GM21381 (cell line): ENCODE data around the gene NELFA.
"Not testable (repeated sequence)": the region's sequence is repeated elsewhere in the genome, so short reads cannot be mapped to it uniquely, and the experiment has no call there.

Experiments used
- ATAC-seq: cut with Tn5 transposase; IDR thresholded peaks from one replicate; pipeline ENCODE4 v1.9.1; 2021; ENCODE audit warnings: mild to moderate bottlenecking, moderate library complexity; ENCODE audit not compliant: unreplicated experiment

NELFA gene

DNA sequence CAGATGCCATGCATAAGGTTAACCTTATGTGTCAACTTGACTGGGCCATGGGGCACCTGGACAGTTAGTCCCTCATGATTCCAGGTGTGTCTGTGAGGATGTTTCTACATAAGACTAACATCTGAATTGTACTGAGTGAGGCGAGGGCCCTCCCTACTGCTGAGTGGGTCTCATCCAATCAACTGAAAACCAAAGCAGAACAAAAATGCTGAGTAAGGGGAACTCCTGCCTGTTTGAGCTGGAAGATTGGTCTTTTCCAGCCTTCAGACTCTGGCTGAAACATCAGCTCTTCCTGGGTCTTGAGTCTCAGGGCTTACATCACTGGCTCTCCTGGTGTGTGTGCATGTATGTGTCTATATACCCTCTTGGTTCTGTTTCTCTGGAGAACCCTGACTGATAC, 13.8 kb downstream of the NELFA start:
- ATAC-seq: no peak

GRCh38 chr4:1993718-1994516, 14.9 kb downstream of the NELFA start:
- not testable (repeated sequence) for ATAC-seq

DNA sequence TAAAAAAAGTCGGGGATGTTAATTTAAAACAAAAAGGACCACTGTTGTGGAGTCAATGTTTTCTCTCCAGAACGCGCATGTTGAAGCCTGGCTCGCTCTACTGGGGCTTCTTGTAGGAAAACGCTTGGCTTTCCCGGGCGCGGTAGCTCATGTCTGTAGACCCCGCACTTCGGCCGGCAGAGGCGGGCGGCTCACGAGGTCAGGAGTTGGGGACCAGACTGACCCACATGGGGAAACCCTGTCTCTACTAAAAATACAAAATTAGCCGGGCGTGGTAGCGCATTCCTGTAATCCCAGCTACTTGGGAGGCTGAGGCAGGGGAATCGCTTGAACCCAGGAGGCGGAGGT, 15.6 kb downstream of the NELFA start:
- no peak for ATAC-seq

DNA sequence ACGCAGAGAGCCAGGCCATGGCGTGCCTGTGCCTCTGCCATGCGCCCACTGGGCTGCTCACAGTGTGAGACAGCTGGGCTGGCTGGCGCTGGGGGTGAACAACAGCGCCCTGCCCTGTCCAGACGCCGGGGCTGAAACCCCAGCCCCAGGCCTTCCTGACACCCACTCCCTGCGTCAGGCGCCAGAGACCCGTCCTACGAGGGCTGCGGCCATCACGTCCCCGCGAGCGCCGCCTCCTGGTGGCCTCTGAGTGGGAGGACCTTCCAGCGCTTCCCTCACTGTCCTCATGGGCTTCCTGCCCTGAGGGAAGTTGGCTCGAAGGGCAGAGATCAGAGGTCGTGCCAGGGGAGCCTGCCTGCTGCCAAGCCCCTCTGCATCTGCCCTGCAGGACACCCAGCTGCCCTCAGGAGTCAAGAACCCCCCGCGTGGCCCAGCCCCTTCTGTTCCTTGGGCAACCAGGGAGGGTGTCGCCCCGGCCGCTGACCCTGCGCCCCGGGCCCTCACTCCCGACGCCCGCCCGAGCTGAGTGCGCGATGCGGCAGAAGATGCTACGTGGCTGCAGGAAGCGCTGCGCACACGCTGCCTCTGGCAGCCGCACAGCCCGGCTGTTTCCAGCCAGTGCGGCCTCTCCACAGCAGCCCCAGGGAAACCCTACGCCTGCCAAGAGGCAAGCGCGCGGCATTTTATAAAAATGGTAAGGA, 16.2 kb downstream of the NELFA start:
- no peak for ATAC-seq

GRCh38 chr4:1991596-1992434, 17.0 kb downstream of the NELFA start:
- ATAC-seq: no peak

DNA sequence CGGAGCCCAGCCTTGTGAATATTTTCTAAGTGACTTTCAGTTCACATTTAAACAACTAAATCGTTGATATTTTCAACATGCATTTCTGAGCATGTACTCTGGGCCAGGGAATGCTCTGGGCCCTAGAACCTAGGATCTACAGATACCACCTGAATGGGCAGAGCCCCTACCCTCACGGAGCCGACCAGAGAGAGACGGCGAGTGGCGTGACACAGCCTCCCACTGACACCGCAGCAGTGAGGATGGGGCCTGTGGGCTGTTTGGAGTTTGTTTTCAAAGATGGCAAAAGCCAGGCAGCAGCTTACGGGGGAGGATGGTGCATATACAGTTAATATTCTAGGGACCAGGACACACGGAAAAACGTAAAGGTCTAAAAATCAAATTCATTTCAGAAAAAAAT, 17.7 kb downstream of the NELFA start:
- no peak for ATAC-seq

DNA sequence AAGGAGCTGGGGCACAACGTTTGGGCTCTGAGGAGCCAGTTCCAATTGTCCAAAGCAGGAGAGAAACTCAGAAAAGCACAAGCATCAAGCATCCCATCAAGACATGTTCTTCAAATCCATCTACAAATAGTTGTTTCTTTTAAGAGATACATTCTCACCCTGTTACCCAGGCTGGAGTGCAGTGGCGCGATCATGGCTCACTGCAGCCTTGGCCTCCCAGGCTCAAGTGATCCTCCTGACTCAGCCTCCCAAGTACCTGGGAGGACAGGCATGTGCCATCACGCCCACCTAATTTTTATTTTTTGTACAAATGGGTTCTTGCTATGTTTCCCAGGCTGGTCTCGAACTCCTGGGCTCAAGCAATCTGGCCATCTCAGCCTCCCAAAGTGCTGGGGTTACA, 18.1 kb downstream of the NELFA start:
- ATAC-seq: no peak

- no peak for ATAC-seq
These were observed 18.5 kb downstream of the NELFA start for GRCh38 chr4:1990348-1990645.

GRCh38 chr4:1989533-1990347, 19.0 kb downstream of the NELFA start:
- ATAC-seq: no peak

GRCh38 chr4:1988327-1988724, 20.4 kb downstream of the NELFA start:
- ATAC-seq: no peak

DNA sequence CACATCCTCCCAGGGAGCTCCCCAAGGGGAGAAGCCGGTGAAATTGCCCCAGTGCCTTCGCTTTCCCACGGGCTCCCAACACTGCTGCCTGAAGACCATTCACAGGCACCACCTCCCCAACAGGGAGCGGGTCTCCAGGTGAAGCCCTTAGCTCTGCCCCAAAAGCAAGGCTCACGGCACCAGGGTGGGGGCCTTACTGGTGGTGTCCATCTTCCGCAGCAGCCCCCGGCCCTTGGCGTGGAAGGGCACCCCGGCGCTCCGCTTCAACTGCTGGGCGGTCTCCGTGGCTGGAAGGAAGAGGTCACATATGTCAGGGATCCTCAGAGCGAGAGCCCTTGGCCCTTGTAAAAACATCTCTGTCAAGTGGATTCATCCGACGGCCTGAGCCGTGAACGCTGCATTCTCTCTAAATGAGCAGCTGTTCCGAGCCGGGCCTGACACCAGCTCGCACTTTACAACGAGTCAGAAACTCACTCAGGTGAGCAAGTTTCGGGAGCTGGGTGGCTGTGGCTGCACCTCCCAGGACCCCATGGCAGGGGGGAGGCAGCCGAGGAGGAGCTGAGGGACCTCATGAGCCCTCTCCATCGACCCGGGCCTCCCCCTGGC, 20.9 kb downstream of the NELFA start:
- ATAC-seq: no peak

DNA sequence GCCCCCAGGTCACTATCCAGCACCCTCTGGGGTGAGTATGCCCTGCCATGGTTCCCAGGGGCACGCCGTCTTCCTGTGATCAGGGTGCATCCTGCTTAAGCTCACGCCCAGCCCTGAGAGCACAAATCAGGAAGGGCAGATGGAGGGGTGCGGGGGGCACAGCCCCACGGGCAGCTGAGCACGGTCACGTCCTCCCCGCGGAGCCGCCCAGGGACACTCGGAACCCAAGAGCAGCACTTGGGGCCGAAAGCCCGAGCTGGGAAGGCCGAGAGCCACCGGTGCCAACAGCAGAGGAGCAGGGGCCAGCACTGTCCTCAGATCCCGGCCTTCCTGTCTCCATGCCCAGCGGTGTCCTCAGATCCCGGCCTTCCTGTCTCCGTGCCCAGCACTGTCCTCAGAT, 21.5 kb downstream of the NELFA start:
- no peak for ATAC-seq

DNA sequence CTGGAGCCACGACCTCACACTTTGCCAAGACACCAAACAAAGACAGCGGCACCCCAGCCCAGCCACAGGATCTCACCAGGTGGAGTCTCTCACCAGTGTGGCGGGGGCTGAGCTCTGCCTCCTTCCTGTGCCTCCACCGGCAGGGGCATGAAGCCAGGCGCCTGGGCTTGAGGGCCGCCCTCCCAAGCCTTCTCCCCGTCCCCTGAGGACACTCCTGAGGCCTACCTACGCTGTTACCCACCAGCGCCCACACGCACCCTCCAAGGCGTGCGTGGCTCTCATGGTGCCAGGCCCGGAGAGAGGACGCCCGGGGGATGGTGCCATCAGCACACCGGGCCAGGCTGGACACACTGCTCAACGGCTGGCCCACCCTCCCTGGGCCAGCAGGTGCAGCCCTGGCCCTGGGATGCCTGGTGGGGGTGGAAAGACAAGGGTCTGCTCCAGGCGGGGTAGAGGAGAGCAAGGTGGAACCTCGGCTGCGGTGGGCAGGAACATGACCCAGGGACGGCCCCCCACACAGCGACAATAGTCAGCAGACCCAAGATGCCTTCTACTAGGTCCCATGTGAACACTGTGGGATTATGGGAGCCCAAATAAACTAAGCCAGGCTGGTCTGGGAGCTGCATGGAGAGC, 22.1 kb downstream of the NELFA start:
- ATAC-seq: no peak

DNA sequence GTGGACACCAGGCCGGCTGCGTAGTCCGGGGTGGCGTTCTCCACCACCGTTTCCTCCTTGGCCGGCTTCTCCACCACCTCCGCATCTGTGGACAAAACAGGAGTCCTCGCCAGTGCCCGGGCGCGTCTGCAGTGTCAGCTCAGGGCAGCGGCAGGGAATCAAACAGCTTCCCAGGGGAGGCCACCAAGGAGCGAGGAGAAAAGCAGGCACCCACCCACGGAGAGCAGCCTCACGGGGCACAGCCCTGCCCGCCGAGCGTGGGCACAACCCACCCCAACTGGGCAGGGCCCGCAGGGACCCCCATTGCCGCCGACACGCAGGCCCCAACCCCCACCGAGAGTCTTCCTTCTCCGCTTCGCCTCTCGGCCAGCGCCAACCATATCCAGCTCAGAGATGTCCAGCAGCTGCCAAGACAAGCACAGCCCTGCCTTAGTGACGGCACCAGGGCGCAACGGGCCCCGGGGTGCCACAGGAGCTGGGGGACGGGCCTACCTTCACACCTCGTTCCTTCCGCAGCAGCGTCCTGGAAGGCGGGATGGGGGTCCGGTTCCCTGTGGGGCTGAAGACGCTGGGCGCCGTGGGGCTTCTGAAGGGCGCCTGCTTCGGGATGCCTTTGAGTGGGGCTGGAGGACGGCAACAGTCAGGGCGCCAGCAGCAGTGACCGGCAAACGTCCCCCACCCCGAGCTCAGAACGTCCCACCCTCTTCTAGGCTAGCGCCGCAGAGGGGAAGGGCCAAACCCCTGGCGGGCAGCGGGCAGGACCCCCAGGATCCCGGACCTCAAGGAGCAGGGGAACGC, 22.8 kb downstream of the NELFA start:
- ATAC-seq: no peak

- ATAC-seq: no peak
These were observed 23.5 kb downstream of the NELFA start for GRCh38 chr4:1985294-1985693.

DNA sequence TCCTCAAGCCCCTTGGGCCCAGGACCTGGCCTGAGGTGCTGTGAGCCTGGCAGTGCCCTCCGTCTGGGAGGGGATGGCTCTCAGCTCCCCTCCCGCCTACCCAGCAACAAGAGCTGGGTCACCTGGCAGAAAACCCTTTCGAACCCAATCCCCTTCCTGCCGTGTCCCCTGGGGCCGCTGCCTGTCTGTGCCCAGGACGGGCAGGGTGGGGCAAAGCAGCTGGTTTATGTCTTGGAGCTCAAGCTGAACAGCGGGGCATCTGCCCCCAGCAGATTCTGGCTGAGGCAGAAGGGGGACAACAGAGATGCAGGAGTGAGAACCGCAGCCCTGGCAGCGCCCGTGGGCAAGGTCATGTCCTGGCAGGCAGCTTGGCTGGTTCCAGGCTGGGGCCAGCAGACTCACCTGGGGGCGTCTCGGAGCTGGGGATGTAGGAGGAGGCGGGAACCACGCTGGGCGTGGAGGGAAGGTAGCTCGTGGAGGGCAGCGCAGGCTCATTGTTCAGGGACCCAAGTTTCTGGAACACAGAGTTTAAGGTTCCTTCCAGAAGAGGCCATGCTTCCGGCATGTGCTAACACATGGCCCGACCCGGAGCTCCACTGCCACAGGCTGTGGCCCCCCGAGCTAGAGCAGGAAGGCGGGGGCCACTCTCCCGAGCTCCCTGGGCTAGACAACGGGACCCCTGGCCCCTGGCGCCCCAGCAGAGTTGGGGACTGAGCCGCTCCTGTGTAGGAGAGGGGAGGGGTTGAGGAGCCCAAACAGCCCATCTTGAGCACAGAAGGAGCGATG, 24.2 kb downstream of the NELFA start:
- no peak for ATAC-seq

GRCh38 chr4:1983846-1984405, 24.8 kb downstream of the NELFA start:
- ATAC-seq: no peak
